ENCODE measurements around the gene TIFAB. TPM values are rescaled to one million over a fixed set of nuclear protein-coding genes. Genes with fewer than 3 reads are reported as not detected.
A peak's percentile ranks its signal among the peaks of the same experiment; 100 is the strongest.

Gene TIFAB
- total RNA-seq, 1 donor: not detected

DNA sequence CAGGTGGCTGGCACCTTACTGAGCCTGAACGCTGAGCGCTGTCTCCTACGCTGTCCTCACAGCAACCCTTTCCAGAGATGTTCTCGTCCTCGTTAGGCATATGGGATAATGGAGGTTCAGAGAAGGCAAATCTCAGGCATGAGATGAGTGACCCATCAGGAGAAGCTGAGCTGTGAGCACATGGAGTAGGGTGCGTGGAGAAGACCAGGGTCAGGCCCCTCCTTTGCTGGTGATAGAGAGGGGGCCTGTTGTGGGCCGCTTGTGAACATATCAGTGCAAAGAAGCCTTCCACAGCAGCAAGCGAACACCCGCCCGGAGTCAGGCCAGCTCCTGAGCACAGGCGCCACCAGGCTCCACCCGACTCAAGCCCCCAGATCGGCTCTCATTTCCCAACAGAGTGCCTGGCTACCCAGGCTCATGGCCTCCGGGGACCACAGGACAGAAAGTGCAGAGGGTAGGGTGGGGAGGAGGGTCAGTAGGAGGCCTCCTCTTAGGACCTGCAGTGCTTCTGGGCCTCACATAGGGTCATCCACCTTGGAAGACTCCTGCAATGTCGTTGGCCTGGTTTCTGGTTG, 15.0 kb upstream of the TIFAB start:
- TF ChIP-seq, protein P1, sequence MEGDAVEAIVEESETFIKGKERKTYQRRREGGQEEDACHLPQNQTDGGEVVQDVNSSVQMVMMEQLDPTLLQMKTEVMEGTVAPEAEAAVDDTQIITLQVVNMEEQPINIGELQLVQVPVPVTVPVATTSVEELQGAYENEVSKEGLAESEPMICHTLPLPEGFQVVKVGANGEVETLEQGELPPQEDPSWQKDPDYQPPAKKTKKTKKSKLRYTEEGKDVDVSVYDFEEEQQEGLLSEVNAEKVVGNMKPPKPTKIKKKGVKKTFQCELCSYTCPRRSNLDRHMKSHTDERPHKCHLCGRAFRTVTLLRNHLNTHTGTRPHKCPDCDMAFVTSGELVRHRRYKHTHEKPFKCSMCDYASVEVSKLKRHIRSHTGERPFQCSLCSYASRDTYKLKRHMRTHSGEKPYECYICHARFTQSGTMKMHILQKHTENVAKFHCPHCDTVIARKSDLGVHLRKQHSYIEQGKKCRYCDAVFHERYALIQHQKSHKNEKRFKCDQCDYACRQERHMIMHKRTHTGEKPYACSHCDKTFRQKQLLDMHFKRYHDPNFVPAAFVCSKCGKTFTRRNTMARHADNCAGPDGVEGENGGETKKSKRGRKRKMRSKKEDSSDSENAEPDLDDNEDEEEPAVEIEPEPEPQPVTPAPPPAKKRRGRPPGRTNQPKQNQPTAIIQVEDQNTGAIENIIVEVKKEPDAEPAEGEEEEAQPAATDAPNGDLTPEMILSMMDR (IDR thresholded peaks at IDR 0.05; ENCODE audit: insufficient read depth, low read depth, low read length): no peak
- no peak overlapping the region for H3K4me3 ChIP-seq (ENCODE audit: low read depth, low read length)
- DNase-seq (ENCODE audit: low read depth): no peak

DNA sequence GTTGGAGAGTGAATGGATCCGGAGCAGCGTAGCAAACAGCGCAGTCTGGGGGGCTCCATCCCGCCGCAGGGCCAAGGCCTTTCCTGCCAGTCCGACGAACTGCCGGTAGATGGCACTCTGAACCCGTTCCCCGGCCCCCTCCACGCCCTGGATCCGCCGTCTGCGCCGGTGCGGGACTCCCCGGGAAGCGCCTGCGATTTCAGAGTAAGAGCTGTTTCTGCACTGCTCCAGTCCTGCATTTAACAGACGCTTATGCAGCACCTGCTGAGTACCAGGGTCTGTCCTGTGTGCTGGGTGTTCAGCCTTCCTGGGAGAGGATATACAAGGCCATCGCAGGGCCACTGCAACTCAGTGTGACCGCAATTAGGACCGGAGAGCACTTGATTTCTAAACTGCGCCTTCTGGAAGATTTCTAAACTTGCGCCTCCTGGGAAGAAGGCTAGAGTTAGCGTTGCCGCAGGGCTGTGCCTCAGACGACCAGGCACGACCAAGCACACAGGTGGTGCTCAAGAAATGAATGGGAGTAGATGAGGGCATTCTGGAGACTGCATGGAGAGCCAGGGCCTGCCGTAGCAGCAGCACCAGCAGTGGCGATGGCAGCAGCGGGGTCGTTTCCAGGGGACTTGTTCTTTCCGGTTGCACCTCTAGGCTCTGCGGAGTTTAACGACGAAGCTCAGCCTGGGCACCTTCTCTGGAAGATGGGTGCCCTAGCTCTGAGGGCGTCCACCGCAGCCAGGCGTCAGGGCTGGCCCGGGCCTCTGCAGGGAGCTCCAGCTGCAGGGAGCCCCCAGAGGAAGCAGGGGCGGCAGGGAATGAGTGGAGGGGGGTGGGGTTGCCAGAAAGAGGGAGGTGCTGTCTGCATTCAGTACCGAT, 14.3 kb upstream of the TIFAB start:
- H3K4me3 ChIP-seq (ENCODE audit: low read depth, low read length): peak overlapping the region; percentile 26
- TF ChIP-seq, protein P1 (IDR thresholded peaks at IDR 0.05; ENCODE audit: insufficient read depth, low read depth, low read length): peak; percentile 88
- peak; percentile 68 for DNase-seq (ENCODE audit: low read depth)

DNA sequence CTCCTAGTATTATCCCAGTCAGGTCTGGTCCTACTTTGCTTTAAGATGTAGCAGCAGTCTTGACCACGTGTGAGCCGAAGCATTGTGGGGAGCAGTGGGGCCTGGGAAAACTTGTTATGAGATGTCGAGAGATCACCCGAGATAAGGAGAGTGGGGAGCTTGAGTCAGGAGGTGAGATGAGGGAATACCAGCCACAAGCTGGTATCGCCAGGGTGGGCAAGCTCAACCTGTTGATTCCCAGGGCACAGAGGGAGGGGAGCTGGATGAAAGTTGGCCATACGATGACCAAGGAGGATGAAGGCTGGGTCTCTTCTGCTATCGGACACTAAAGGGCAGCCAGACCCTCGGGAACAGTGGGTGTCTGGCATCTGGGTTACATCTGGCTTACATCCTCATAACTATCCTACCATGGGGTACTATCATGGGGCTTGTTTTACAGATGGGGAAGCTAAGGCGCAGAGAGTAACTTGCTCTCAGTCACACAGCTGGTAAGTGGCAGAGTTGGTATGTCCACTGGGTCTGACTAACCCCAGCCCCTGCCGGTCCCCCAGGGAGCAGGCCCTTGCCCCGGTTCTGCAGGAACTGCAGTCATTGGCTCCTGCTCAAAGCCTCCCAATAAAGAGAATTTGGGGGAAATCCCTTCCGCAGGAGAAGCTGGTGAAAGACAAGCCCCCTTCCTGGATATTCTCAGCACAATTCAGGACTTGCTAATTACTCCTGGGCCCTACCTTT, 13.4 kb upstream of the TIFAB start:
- no peak for DNase-seq (ENCODE audit: low read depth)
- TF ChIP-seq, protein P1 (IDR thresholded peaks at IDR 0.05; ENCODE audit: insufficient read depth, low read depth, low read length): peak; percentile 3
- H3K4me3 ChIP-seq (ENCODE audit: low read depth, low read length): no peak overlapping the region

DNA sequence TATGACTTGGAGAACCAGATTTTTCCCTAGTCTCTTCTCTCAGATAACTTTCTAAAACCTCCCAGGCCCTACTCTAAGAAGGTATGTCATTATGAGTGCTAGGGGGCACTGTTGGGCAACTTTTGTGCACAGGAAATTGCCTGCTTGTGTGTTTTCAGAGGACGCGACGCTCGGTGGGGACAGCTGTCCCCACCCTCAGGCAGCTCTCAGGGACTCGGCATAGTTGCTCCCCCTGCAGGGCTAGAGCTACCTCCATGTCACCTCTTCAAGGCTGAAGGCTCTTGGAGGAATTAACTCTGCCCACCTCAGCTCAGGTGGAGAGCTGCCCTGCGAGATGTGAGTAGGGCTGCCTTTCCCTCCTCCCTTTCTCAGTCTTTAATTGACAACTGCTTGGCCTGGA, 10.2 kb upstream of the TIFAB start:
- no peak overlapping the region for H3K4me3 ChIP-seq (ENCODE audit: low read depth, low read length)
- peak; percentile 38 for DNase-seq (ENCODE audit: low read depth)
- TF ChIP-seq, protein P1 (IDR thresholded peaks at IDR 0.05; ENCODE audit: insufficient read depth, low read depth, low read length): peak; percentile 50

DNA sequence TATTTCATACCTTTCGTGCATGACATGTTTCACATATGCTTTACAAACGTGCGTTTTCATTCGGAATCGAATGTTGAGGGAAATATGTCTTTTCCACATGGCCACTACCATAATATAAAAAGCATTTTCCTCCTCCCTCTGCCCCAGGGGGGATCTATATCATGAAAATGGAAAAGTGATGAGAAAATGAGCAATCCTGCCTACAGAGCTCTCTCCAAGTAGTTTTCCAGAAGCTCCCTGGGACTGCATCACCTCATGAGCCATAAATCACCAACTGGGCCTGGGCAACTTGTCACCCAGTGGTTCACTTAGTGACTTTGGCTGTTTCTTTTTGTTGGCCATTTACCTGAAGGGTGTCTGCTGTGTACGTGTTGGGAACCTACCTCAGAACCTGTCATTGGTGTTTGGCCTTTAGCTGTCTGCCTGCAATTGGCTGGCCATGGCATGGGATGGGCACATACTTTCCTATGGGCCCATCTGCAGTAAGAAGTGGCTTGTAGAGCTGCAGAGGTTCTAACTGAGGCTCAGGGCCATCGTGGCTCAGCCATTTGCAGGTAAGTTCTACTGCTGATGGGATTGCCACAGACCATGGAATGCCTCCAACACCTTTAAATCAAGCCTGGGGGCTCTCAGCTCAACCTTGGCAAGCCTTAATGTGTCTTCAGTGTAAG, 9.5 kb upstream of the TIFAB start:
- no peak overlapping the region for H3K4me3 ChIP-seq (ENCODE audit: low read depth, low read length)
- no peak for DNase-seq (ENCODE audit: low read depth)
- TF ChIP-seq, protein P1 (IDR thresholded peaks at IDR 0.05; ENCODE audit: insufficient read depth, low read depth, low read length): no peak

DNA sequence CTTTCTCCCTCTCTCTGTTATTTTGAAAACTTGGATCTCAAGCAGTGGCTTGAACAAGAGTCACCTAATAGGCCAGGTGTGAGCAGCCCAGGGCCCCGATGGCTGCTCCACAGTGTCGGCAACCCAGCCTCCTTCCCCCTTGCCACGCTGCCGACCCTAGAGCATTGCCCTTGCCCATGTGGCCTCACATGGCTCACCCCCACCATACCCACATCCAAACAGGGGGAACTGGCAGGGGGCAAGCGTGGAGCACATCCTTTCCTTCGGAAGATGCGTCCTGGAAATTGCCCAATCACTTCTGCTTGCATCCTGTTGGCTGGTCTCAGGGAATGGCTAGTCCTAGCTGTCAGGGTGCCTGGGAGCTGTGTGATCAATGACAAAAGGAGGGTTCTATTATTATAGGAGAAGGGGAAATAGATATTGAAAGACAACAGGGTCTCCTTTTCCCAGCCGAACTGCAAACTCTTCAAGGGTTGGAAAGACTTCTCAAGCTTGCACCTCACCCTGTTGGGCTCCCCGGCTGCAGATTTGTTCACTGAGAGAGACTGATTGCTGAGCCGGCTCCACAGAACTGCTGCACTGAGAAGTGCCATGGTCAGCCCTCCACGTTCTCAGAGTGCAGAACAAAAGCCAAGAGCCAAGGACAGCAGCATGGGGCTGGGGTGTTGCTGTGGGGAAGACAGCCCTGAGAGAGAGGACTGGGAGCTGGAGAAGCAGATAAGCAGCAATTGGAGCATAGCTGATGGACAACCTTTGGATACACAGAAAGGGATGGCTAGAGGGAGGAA, 8.3 kb upstream of the TIFAB start:
- no peak for DNase-seq (ENCODE audit: low read depth)
- TF ChIP-seq, protein P1 (IDR thresholded peaks at IDR 0.05; ENCODE audit: insufficient read depth, low read depth, low read length): no peak
- no peak overlapping the region for H3K4me3 ChIP-seq (ENCODE audit: low read depth, low read length)
